Measurements from ENCODE around the gene DDB1.
A peak's percentile ranks its signal among the peaks of the same experiment; 100 is the strongest.

DNA sequence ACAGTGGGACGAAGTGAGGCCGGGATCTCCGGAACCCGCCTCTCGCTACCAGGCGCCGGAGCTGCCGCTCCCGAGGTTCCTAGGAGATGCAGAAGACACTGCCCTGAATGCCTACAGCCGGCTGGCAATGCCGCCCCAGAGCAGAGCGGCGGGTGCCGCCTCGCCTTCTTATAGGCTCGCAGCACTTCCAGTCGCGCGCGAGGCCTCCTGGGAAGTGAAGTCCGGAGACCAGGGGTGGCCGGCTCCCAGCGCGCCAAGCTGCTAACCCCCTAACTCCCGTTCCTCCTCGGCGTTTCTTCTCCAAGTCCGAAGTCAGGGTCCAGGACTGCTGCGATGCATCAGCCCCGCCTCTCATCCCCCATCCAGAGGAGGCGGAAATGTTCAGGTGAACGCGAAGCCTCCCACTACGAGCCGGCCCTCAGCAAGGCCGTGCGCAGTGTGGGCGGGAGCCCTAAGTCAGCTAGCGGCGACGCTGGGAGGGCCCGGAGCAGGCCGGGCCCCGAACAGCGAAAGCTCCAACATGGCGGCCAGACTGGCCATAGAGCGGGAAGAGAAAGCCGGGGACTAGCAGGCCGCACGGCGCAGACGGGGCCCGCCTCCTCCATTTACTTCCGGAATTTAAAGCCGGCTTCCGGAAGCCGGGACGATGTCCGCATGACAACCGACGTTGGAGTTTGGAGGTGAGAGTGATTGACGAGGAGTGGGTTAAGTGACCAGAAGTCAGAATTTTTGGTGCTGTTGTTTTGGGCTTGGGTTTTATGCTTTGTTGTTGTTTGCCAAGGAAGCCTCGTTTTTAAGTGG lies 29.0 kb upstream of the DDB1 start, which contains the start of the genes CYB561A3 and TMEM138:
- TF ChIP-seq POLR2A (IDR thresholded peaks at IDR 0.05; ENCODE audit: low read depth, low read length) = peak; percentile 82
- peak; percentile 10; the same call in 1 of the 2 replicates for TF ChIP-seq SPI1 (IDR thresholded peaks at IDR 0.05; ENCODE audit: low read depth, low read length)
